Memory B cell (primary cell): ENCODE measurements around the gene RB1.

Experiments
- ATAC-seq: fragments of 150-1000 bp; cut with Tn5 transposase; 2 replicates; pipeline ENCODE4 v1.10.0; 2021; ENCODE audit warnings: low read depth, mild to moderate bottlenecking, moderate library complexity
- DNase-seq, 2 donors: peaks; one replicate each; pipeline ENCODE4 v3.0.0; 2022; ENCODE audit warnings: low spot score in 2 of 2
- H3K27ac Mint-ChIP-seq: one replicate; pipeline ENCODE4 v1.8.0; 2022; ENCODE audit warnings: mild to moderate bottlenecking, moderate library complexity, mixed read lengths
- H3K27me3 Mint-ChIP-seq: one replicate; pipeline ENCODE4 v1.8.0; 2022; ENCODE audit warnings: mixed read lengths
- H3K36me3 Mint-ChIP-seq: one replicate; pipeline ENCODE4 v1.8.0; 2022; ENCODE audit warnings: mild to moderate bottlenecking, mixed read lengths
- H3K4me1 Mint-ChIP-seq: one replicate; pipeline ENCODE4 v1.8.0; 2022; ENCODE audit warnings: mixed read lengths
- H3K4me3 Mint-ChIP-seq: one replicate; pipeline ENCODE4 v1.8.0; 2022; ENCODE audit warnings: mild to moderate bottlenecking, moderate library complexity, mixed read lengths
- H3K9me3 Mint-ChIP-seq: one replicate; pipeline ENCODE4 v1.8.0; 2022; ENCODE audit warnings: mixed read lengths

Gene RB1

GRCh38 chr13:48400090-48400694, 96.6 kb downstream of the RB1 start:
- H3K27me3 Mint-ChIP-seq: no peaks in the 10 kb centered on the region
- no peak overlapping the region for H3K27ac Mint-ChIP-seq
- peaks cover 5% of the 10 kb centered on the region for H3K4me1 Mint-ChIP-seq
- ATAC-seq (no peak), DNase-seq (no peak)
- peaks cover 5% of the 10 kb centered on the region for H3K9me3 Mint-ChIP-seq
- peaks cover 23% of the 10 kb centered on the region for H3K36me3 Mint-ChIP-seq
- H3K4me3 Mint-ChIP-seq: no peak overlapping the region

- Mint-ChIP-seq H3K27ac (no peak overlapping the region), H3K4me1 (peaks cover 5% of the 10 kb centered on the region)
Observed at GRCh38 chr13:48400850-48401291, 97.3 kb downstream of the RB1 start.

GRCh38 chr13:48401480-48401879, 97.9 kb downstream of the RB1 start:
- Mint-ChIP-seq H3K9me3 (no peaks in the 10 kb centered on the region), H3K4me1 (peaks cover 5% of the 10 kb centered on the region), H3K27me3 (no peaks in the 10 kb centered on the region), H3K4me3 (no peak overlapping the region), H3K36me3 (peaks cover 22% of the 10 kb centered on the region), H3K27ac (no peak overlapping the region)
- DNase-seq: no peak
- ATAC-seq: no peak

More at GRCh38 chr13:48400850-48401291, 97.3 kb downstream of the RB1 start:
- DNase-seq (no peak), ATAC-seq (no peak)
- Mint-ChIP-seq H3K36me3 (peaks cover 18% of the 10 kb centered on the region), H3K9me3 (no peaks in the 10 kb centered on the region), H3K27me3 (no peaks in the 10 kb centered on the region), H3K4me3 (no peak overlapping the region)

GRCh38 chr13:48402325-48402932, 98.9 kb downstream of the RB1 start:
- no peak overlapping the region for H3K27ac Mint-ChIP-seq
- H3K36me3 Mint-ChIP-seq: peaks cover 18% of the 10 kb centered on the region
- H3K9me3 Mint-ChIP-seq: no peaks in the 10 kb centered on the region
- H3K27me3 Mint-ChIP-seq: no peaks in the 10 kb centered on the region
- no peak for ATAC-seq
- no peak overlapping the region for H3K4me3 Mint-ChIP-seq
- H3K4me1 Mint-ChIP-seq: peaks cover 5% of the 10 kb centered on the region
- DNase-seq: no peak

GRCh38 chr13:48403151-48403631, 99.6 kb downstream of the RB1 start:
- Mint-ChIP-seq H3K36me3 (peaks cover 17% of the 10 kb centered on the region), H3K27ac (no peak overlapping the region), H3K9me3 (no peaks in the 10 kb centered on the region), H3K4me1 (peaks cover 5% of the 10 kb centered on the region), H3K4me3 (no peak overlapping the region), H3K27me3 (no peaks in the 10 kb centered on the region)
- DNase-seq (no peak), ATAC-seq (no peak)

GRCh38 chr13:48403913-48404312, 100.4 kb downstream of the RB1 start:
- Mint-ChIP-seq H3K36me3 (peaks cover 14% of the 10 kb centered on the region), H3K4me1 (peaks cover 5% of the 10 kb centered on the region), H3K27ac (no peak overlapping the region), H3K9me3 (no peaks in the 10 kb centered on the region), H3K4me3 (no peak overlapping the region), H3K27me3 (no peaks in the 10 kb centered on the region)
- ATAC-seq (no peak), DNase-seq (no peak)

GRCh38 chr13:48404952-48405351, 101.4 kb downstream of the RB1 start:
- ATAC-seq (no peak), DNase-seq (no peak)
- H3K9me3 Mint-ChIP-seq: no peaks in the 10 kb centered on the region
- H3K4me1 Mint-ChIP-seq: peaks cover 5% of the 10 kb centered on the region
- H3K27me3 Mint-ChIP-seq: no peaks in the 10 kb centered on the region
- no peak overlapping the region for H3K4me3 Mint-ChIP-seq
- peaks cover 14% of the 10 kb centered on the region for H3K36me3 Mint-ChIP-seq
- no peak overlapping the region for H3K27ac Mint-ChIP-seq

- Mint-ChIP-seq H3K36me3 (peaks cover 17% of the 10 kb centered on the region), H3K4me1 (peaks cover 2% of the 10 kb centered on the region), H3K9me3 (no peaks in the 10 kb centered on the region), H3K27ac (no peak overlapping the region), H3K27me3 (no peaks in the 10 kb centered on the region), H3K4me3 (no peak overlapping the region)
- ATAC-seq: no peak
- no peak for DNase-seq
Observed at GRCh38 chr13:48405875-48406274, 102.3 kb downstream of the RB1 start.

- Mint-ChIP-seq H3K27ac (no peak overlapping the region), H3K27me3 (no peaks in the 10 kb centered on the region), H3K4me1 (no peaks in the 10 kb centered on the region), H3K9me3 (no peaks in the 10 kb centered on the region), H3K36me3 (peaks cover 16% of the 10 kb centered on the region), H3K4me3 (no peak overlapping the region)
- DNase-seq: no peak
- ATAC-seq: no peak
Observed at GRCh38 chr13:48410199-48410598, 106.6 kb downstream of the RB1 start.

- DNase-seq (no peak), ATAC-seq (no peak)
- H3K9me3 Mint-ChIP-seq: no peaks in the 10 kb centered on the region
- H3K27ac Mint-ChIP-seq: no peak overlapping the region
- H3K4me1 Mint-ChIP-seq: no peaks in the 10 kb centered on the region
- no peaks in the 10 kb centered on the region for H3K27me3 Mint-ChIP-seq
- peaks cover 18% of the 10 kb centered on the region for H3K36me3 Mint-ChIP-seq
- H3K4me3 Mint-ChIP-seq: no peak overlapping the region
Observed at GRCh38 chr13:48411147-48411794, 107.7 kb downstream of the RB1 start.

GRCh38 chr13:48411841-48412531, 108.4 kb downstream of the RB1 start:
- ATAC-seq: no peak
- H3K27ac Mint-ChIP-seq: no peak overlapping the region
- H3K36me3 Mint-ChIP-seq: peaks cover 16% of the 10 kb centered on the region
- no peaks in the 10 kb centered on the region for H3K27me3 Mint-ChIP-seq
- H3K9me3 Mint-ChIP-seq: no peaks in the 10 kb centered on the region
- no peaks in the 10 kb centered on the region for H3K4me1 Mint-ChIP-seq
- no peak overlapping the region for H3K4me3 Mint-ChIP-seq
- no peak for DNase-seq

GRCh38 chr13:48412881-48413351, 109.4 kb downstream of the RB1 start, which contains the start of gene LPAR6:
LPAR6 (minus strand) TSS chr13:48413113; CDS start chr13:48412423, 690 bp downstream.
- Mint-ChIP-seq H3K27ac (no peak within 1 kb of the TSS), H3K9me3 (peaks cover 2% of the 10 kb centered on the region), H3K4me1 (no peaks in the 10 kb centered on the region), H3K4me3 (no peak within 1 kb of the TSS), H3K27me3 (no peaks in the 10 kb centered on the region), H3K36me3 (peaks cover 24% of the 10 kb centered on the region)
- no peak for DNase-seq
- no peak for ATAC-seq

- no peak overlapping the region for H3K4me3 Mint-ChIP-seq
- no peaks in the 10 kb centered on the region for H3K27me3 Mint-ChIP-seq
- H3K27ac Mint-ChIP-seq: no peak overlapping the region
Observed at GRCh38 chr13:48414501-48414900, 111.0 kb downstream of the RB1 start.

GRCh38 chr13:48415516-48415915, 112.0 kb downstream of the RB1 start:
- peaks cover 29% of the 10 kb centered on the region for H3K36me3 Mint-ChIP-seq
- DNase-seq (no peak), ATAC-seq (no peak)
- no peak overlapping the region for H3K4me3 Mint-ChIP-seq
- H3K27me3 Mint-ChIP-seq: no peaks in the 10 kb centered on the region
- H3K9me3 Mint-ChIP-seq: peaks cover 5% of the 10 kb centered on the region
- H3K27ac Mint-ChIP-seq: no peak overlapping the region
- H3K4me1 Mint-ChIP-seq: no peaks in the 10 kb centered on the region

More at GRCh38 chr13:48414501-48414900, 111.0 kb downstream of the RB1 start:
- no peak for DNase-seq
- no peak for ATAC-seq
- peaks cover 32% of the 10 kb centered on the region for H3K36me3 Mint-ChIP-seq
- H3K4me1 Mint-ChIP-seq: no peaks in the 10 kb centered on the region
- peaks cover 5% of the 10 kb centered on the region for H3K9me3 Mint-ChIP-seq
